A549 (cell line): ENCODE results near the gene KIF2A. TPM values are rescaled to one million over a fixed set of nuclear protein-coding genes. Genes with fewer than 3 reads are reported as not detected.

Experiments used
- ATAC-seq, 2 experiments: fragments of 200-7000 bp in 1 of 2; fragments of >200 bp in 1 of 2; cut with Nextera tagmentation in 1 of 2; cut with Tn5 transposase in 1 of 2; 3 replicates each; pipeline versions ENCODE4 v1.8.0 to v1.9.1; 2018 to 2020; ENCODE audit warnings: mild to moderate bottlenecking in 1 of 2, moderate library complexity in 1 of 2
- CTCF ChIA-PET: fragments of 300-600 bp; sonication (Branson Sonifier 250); formaldehyde crosslinking; extraction: SDS; loops from one replicate; lab custom pipeline; 2021; ENCODE audit warnings: antibody characterized with exemption, inconsistent platforms; lab: Yijun Ruan, JAX
- POLR2A ChIA-PET: fragments of 350-600 bp; formaldehyde crosslinking; extraction: SDS; loops from one replicate; lab custom pipeline; 2021; ENCODE audit warnings: antibody characterized with exemption, inconsistent platforms; lab: Yijun Ruan, JAX
- DNase-seq, 2 experiments: peaks; one replicate each; pipeline versions ENCODE4 v3.0.0 to v3.0.0-alpha.2; 2011 to 2016; ENCODE audit warnings: low read depth in 1 of 2, low spot score in 1 of 2
- FAIRE-seq: peaks from 2 replicates; lab custom pipeline; 2011; peaks lifted over from hg19 to GRCh38; lab: Jason Lieb, UNC
- H3K27ac ChIP-seq, 2 experiments: fragments of >200 bp; sonication (Bioruptor Twin); formaldehyde crosslinking; 3 replicates each; pipeline ENCODE4 v1.5.1; 2016 to 2017
- H3K4me1 ChIP-seq: fragments of >200 bp; sonication (Bioruptor Twin); formaldehyde crosslinking; 3 replicates; pipeline ENCODE4 v1.6.1; 2016
- H3K4me2 ChIP-seq: fragments of >200 bp; sonication (Bioruptor Twin); formaldehyde crosslinking; 3 replicates; pipeline ENCODE4 v1.6.1; 2016
- H3K4me3 ChIP-seq: fragments of >200 bp; sonication (Bioruptor Twin); formaldehyde crosslinking; 3 replicates; pipeline ENCODE4 v1.5.1; 2016
- H3K9me3 ChIP-seq: fragments of >200 bp; sonication (Bioruptor Twin); formaldehyde crosslinking; 3 replicates; pipeline ENCODE4 v1.6.1; 2016
- CBX2 ChIP-seq: fragments of 200-600 bp; sonication (generic); IDR thresholded peaks from 2 replicates; pipeline ENCODE4 v1.6.1; 2016; ENCODE audit warnings: low read depth, mild to moderate bottlenecking, borderline replicate concordance
- CBX8 ChIP-seq: fragments of 200-600 bp; sonication (generic); IDR thresholded peaks from 2 replicates; pipeline ENCODE4 v1.6.1; 2016
- CEBPB ChIP-seq, 2 experiments: fragments of >200 bp in 1 of 2; sonication (Bioruptor Twin) in 1 of 2; formaldehyde crosslinking in 1 of 2; IDR thresholded peaks; 2 replicates each; pipeline ENCODE4 v1.6.1; 2012 to 2016
- CHD2 ChIP-seq: fragments of 150-350 bp; IDR thresholded peaks from 2 replicates; pipeline ENCODE4 v1.6.1; 2014; ENCODE audit warnings: low read length; ENCODE audit not compliant: partially characterized antibody
- EHF ChIP-seq: fragments of 250-450 bp; sonication (Bioruptor Pico); IDR thresholded peaks from 2 replicates; pipeline ENCODE4 v1.5.0; 2020; ENCODE audit warnings: mild to moderate bottlenecking
- EHMT2 ChIP-seq: fragments of 200-600 bp; sonication (generic); IDR thresholded peaks from 2 replicates; pipeline ENCODE4 v1.6.1; 2016; ENCODE audit warnings: antibody characterized with exemption, low read depth, mild to moderate bottlenecking, moderate library complexity
- FOSB ChIP-seq: fragments of 250-450 bp; sonication (Bioruptor Pico); IDR thresholded peaks from 2 replicates; pipeline ENCODE4 v1.5.0; 2020; ENCODE audit warnings: mild to moderate bottlenecking, moderate library complexity
- FOSL2 ChIP-seq, 2 experiments: fragments of 450-650 bp in 1 of 2; fragments of >200 bp in 1 of 2; sonication (Bioruptor Twin) in 1 of 2; formaldehyde crosslinking; IDR thresholded peaks; 2 replicates each; pipeline versions ENCODE4 v1.5.0 to v1.6.1; 2016 to 2020; ENCODE audit warnings: mild to moderate bottlenecking in 1 of 2, moderate library complexity in 1 of 2
- FOXS1 ChIP-seq: fragments of 250-450 bp; sonication (Bioruptor Pico); IDR thresholded peaks from 2 replicates; pipeline ENCODE4 v1.5.0; 2020; ENCODE audit warnings: mild to moderate bottlenecking, moderate library complexity
- GATA3 ChIP-seq: IDR thresholded peaks from 2 replicates; pipeline ENCODE4 v1.6.1; 2012; ENCODE audit warnings: borderline replicate concordance
- HEYL ChIP-seq: fragments of 250-450 bp; sonication (Bioruptor Pico); IDR thresholded peaks from 2 replicates; pipeline ENCODE4 v1.8.0; 2021; ENCODE audit warnings: mild to moderate bottlenecking, moderate library complexity
- HOXB5 ChIP-seq: fragments of 250-450 bp; sonication (Bioruptor Pico); IDR thresholded peaks from 2 replicates; pipeline ENCODE4 v1.5.0; 2020; ENCODE audit warnings: mild to moderate bottlenecking, moderate library complexity
- MAFK ChIP-seq: fragments of 450-650 bp; IDR thresholded peaks from 2 replicates; pipeline ENCODE4 v1.6.1; 2014; ENCODE audit not compliant: partially characterized antibody
- MAZ ChIP-seq: fragments of 150-350 bp; IDR thresholded peaks from 2 replicates; pipeline ENCODE4 v1.6.1; 2014; ENCODE audit warnings: antibody characterized with exemption, low read depth, low read length, borderline replicate concordance
- NFE2L2 ChIP-seq: fragments of 150-350 bp; conservative IDR thresholded peaks from 2 replicates; pipeline ENCODE4 v1.6.1; 2014; ENCODE audit warnings: low read length
- NR3C1 ChIP-seq: fragments of >200 bp; sonication (Bioruptor Twin); formaldehyde crosslinking; IDR thresholded peaks from 3 replicates; pipeline ENCODE4 v1.6.1; 2017
- POLR2A ChIP-seq: IDR thresholded peaks from 2 replicates; pipeline ENCODE4 v1.6.1; 2012; ENCODE audit warnings: mild to moderate bottlenecking, low read length
- RARB ChIP-seq: fragments of 250-450 bp; sonication (Bioruptor Pico); IDR thresholded peaks from 2 replicates; pipeline ENCODE4 v1.8.0; 2021; ENCODE audit warnings: mild to moderate bottlenecking, moderate library complexity
- RFX5 ChIP-seq: fragments of 450-650 bp; IDR thresholded peaks from 2 replicates; pipeline ENCODE4 v1.7.1; 2014; ENCODE audit warnings: antibody characterized with exemption, mild to moderate bottlenecking, moderate library complexity
- TFCP2L1 ChIP-seq: fragments of 250-450 bp; sonication (Bioruptor Pico); IDR thresholded peaks from 2 replicates; pipeline ENCODE4 v1.5.0; 2021; ENCODE audit warnings: mild to moderate bottlenecking
- ZSCAN20 ChIP-seq: fragments of 250-450 bp; sonication (Bioruptor Pico); IDR thresholded peaks from 2 replicates; pipeline ENCODE4 v1.8.0; 2022; ENCODE audit warnings: mild to moderate bottlenecking, moderate library complexity
- WGBS: methylation state at CpG from one replicate; pipeline ENCODE4 v1.1.6; 2017; ENCODE audit errors: missing lambda C conversion rate; 5-methylcytosine and 5-hydroxymethylcytosine counted together
- polyA plus RNA-seq, 4 experiments: library from polyadenylated mRNA; depleted of rRNA in 3 of 4; stranded (reverse); fragments of >200 nt; fragmentation: RNase III in 1 of 4; extraction: RNeasy Plus Mini Kit Qiagen cat#74134 plus additional on column Dnase treatment in 1 of 4; gene quantifications; 2 replicates in 3 of 4; 3 replicates in 1 of 4; pipeline ENCODE4 v1.2.3, GENCODE V29; 2011 to 2017
- TF ChIP-seq, protein P1 (sequence below): fragments of >200 bp; sonication (Bioruptor Twin); formaldehyde crosslinking; IDR thresholded peaks from 3 replicates; pipeline ENCODE4 v1.6.1; 2016
- TF ChIP-seq, protein P2 (sequence below): fragments of 450-650 bp; IDR thresholded peaks from 2 replicates; pipeline ENCODE4 v1.6.1; 2014; ENCODE audit warnings: antibody characterized with exemption
- TF ChIP-seq, protein P3 (sequence below): fragments of 250-450 bp; sonication (Bioruptor Pico); IDR thresholded peaks from 2 replicates; pipeline ENCODE4 v1.5.0; 2020; ENCODE audit warnings: low read depth, mild to moderate bottlenecking, moderate library complexity
- TF ChIP-seq, protein P4 (sequence below): IDR thresholded peaks from 2 replicates; pipeline ENCODE4 v1.6.1; 2012
- TF ChIP-seq, protein P5 (sequence below): fragments of 150-350 bp; IDR thresholded peaks from 2 replicates; pipeline ENCODE4 v1.6.1; 2014; ENCODE audit warnings: low read depth, mild to moderate bottlenecking, low read length
- TF ChIP-seq, protein P6 (sequence below): fragments of 200-600 bp; sonication (generic); IDR thresholded peaks from 2 replicates; pipeline ENCODE4 v1.6.1; 2016; ENCODE audit warnings: antibody characterized with exemption, mild to moderate bottlenecking, moderate library complexity
- TF ChIP-seq, protein P7 (sequence below): IDR thresholded peaks from 2 replicates; pipeline ENCODE4 v1.6.1; 2012; ENCODE audit warnings: low read depth, borderline replicate concordance

KIF2A gene
- polyA plus RNA-seq, 2 of the 4 experiments (the other 2 are of a cell fraction) = 44.5 to 68.9 TPM

DNA sequence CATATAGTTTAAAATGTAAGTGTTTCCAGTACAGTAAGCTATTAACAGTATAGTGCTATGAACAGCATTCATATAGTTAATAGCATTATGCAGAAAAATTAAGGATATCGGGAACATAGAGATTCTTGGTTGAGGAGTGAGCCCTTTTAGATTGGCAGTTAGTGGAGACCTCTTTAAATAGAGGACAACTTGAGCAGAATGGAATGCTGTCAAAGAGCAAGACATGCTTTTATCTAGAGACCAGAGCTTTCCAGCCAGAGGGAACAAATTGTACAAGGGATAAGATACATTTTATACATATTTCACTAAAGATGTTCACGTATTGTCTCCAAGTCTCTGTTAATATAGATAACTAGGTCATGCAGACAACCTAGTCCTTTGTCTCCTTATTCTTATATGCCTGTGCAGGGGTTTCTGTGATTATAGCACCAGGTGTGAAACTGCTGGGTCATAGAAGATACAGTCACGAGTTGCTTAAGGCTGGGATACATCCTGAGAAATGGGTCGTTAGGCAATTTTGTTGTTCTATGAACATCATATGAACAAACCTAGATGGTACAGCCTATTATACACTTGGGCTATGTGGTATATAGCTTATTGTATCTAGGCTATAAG lies 112.6 kb downstream of the KIF2A start:
- ChIA-PET POLR2A (interaction anchor here (1.3 kb wide), 1 partner anchor 15 kb away, joined by 5 read pairs; the partner anchor contains the start of gene DIMT1), CTCF (interaction anchor here (1.0 kb wide), 1 partner anchor 42 kb away, joined by 4 read pairs; no protein-coding TSS in a partner anchor)
- ATAC-seq (no peak), FAIRE-seq (no peak), DNase-seq (no peak)
- H3K4me3 ChIP-seq = no peak overlapping the region
- no peak overlapping the region for H3K4me2 ChIP-seq
- no peaks in the 10 kb centered on the region for H3K9me3 ChIP-seq
- 93% methylated on average over 4 of the region's 4 CpGs for WGBS
- TF ChIP-seq FOXS1 (CRISPR knock-in tag) (no peak), FOSL2 (IDR thresholded peaks at IDR 0.05) (no peak), FOSL2 (CRISPR knock-in tag; IDR thresholded peaks at IDR 0.05) (no peak), CBX8 (no peak), MAZ (no peak), GATA3 (no peak), TFCP2L1 (CRISPR knock-in tag) (no peak), HOXB5 (CRISPR knock-in tag) (no peak), NFE2L2 (no peak), EHMT2 (no peak), ZSCAN20 (no peak), MAFK (no peak), FOSB (no peak), RARB (no peak)
- TF ChIP-seq, protein P1, sequence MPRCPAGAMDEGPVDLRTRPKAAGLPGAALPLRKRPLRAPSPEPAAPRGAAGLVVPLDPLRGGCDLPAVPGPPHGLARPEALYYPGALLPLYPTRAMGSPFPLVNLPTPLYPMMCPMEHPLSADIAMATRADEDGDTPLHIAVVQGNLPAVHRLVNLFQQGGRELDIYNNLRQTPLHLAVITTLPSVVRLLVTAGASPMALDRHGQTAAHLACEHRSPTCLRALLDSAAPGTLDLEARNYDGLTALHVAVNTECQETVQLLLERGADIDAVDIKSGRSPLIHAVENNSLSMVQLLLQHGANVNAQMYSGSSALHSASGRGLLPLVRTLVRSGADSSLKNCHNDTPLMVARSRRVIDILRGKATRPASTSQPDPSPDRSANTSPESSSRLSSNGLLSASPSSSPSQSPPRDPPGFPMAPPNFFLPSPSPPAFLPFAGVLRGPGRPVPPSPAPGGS = no peak
- TF ChIP-seq, protein P2, sequence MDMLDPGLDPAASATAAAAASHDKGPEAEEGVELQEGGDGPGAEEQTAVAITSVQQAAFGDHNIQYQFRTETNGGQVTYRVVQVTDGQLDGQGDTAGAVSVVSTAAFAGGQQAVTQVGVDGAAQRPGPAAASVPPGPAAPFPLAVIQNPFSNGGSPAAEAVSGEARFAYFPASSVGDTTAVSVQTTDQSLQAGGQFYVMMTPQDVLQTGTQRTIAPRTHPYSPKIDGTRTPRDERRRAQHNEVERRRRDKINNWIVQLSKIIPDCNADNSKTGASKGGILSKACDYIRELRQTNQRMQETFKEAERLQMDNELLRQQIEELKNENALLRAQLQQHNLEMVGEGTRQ = no peak
- no peak overlapping the region for H3K27ac ChIP-seq
- peaks cover 13% of the 10 kb centered on the region for H3K4me1 ChIP-seq

DNA sequence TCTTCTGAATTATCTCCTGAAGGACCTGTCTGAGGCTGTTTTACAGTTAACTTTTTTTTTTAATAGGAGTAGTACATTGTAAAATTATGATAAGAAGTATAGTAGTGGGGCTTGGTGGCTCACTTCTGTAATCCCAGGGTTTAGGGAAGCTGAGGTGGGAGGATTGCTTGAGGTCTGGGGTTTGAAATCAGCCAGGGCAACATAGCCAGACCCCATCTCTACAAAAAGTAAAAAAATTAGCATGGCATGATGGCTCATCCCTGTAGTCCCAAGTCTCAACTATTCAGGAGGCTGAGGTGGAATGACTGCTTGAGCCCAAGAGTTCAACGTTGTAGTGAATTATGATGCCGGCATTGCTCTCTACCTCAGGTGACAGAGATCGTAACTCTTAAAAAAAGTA lies 113.6 kb downstream of the KIF2A start:
- FAIRE-seq (no peak), ATAC-seq (no peak), DNase-seq (no peak)
- Histone ChIP-seq H3K9me3 (no peaks in the 10 kb centered on the region), H3K4me2 (no peak overlapping the region), H3K27ac (no peak overlapping the region), H3K4me1 (peaks cover 2% of the 10 kb centered on the region; the same call in 2 of the 3 replicates), H3K4me3 (no peak overlapping the region)
- ChIA-PET POLR2A (interaction anchor here (1.3 kb wide), 1 partner anchor 16 kb away, joined by 5 read pairs; the partner anchor contains the start of gene DIMT1), CTCF (interaction anchor here (1.0 to 1.1 kb wide), 2 partner anchors 12 to 41 kb away, joined by 3 to 4 read pairs; no protein-coding TSS in a partner anchor)
- WGBS = 94% methylated on average over 3 of the region's 3 CpGs
- TF ChIP-seq, protein P3, sequence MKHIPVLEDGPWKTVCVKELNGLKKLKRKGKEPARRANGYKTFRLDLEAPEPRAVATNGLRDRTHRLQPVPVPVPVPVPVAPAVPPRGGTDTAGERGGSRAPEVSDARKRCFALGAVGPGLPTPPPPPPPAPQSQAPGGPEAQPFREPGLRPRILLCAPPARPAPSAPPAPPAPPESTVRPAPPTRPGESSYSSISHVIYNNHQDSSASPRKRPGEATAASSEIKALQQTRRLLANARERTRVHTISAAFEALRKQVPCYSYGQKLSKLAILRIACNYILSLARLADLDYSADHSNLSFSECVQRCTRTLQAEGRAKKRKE (CRISPR knock-in tag) = no peak
- TF ChIP-seq RFX5 (no peak), TFCP2L1 (CRISPR knock-in tag) (no peak), NR3C1 (no peak), CEBPB (IDR thresholded peaks at IDR 0.05) (no peak), HEYL (no peak), POLR2A (no peak), CBX2 (no peak), CBX8 (no peak), FOSL2 (IDR thresholded peaks at IDR 0.05) (no peak), FOSL2 (CRISPR knock-in tag; IDR thresholded peaks at IDR 0.05) (no peak), CHD2 (no peak), GATA3 (no peak), EHF (CRISPR knock-in tag) (no peak)
- TF ChIP-seq, protein P4, sequence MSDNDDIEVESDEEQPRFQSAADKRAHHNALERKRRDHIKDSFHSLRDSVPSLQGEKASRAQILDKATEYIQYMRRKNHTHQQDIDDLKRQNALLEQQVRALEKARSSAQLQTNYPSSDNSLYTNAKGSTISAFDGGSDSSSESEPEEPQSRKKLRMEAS = no peak
- TF ChIP-seq, protein P5, sequence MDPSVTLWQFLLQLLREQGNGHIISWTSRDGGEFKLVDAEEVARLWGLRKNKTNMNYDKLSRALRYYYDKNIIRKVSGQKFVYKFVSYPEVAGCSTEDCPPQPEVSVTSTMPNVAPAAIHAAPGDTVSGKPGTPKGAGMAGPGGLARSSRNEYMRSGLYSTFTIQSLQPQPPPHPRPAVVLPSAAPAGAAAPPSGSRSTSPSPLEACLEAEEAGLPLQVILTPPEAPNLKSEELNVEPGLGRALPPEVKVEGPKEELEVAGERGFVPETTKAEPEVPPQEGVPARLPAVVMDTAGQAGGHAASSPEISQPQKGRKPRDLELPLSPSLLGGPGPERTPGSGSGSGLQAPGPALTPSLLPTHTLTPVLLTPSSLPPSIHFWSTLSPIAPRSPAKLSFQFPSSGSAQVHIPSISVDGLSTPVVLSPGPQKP = no peak
- TF ChIP-seq, protein P6, sequence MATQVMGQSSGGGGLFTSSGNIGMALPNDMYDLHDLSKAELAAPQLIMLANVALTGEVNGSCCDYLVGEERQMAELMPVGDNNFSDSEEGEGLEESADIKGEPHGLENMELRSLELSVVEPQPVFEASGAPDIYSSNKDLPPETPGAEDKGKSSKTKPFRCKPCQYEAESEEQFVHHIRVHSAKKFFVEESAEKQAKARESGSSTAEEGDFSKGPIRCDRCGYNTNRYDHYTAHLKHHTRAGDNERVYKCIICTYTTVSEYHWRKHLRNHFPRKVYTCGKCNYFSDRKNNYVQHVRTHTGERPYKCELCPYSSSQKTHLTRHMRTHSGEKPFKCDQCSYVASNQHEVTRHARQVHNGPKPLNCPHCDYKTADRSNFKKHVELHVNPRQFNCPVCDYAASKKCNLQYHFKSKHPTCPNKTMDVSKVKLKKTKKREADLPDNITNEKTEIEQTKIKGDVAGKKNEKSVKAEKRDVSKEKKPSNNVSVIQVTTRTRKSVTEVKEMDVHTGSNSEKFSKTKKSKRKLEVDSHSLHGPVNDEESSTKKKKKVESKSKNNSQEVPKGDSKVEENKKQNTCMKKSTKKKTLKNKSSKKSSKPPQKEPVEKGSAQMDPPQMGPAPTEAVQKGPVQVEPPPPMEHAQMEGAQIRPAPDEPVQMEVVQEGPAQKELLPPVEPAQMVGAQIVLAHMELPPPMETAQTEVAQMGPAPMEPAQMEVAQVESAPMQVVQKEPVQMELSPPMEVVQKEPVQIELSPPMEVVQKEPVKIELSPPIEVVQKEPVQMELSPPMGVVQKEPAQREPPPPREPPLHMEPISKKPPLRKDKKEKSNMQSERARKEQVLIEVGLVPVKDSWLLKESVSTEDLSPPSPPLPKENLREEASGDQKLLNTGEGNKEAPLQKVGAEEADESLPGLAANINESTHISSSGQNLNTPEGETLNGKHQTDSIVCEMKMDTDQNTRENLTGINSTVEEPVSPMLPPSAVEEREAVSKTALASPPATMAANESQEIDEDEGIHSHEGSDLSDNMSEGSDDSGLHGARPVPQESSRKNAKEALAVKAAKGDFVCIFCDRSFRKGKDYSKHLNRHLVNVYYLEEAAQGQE = no peak
- TF ChIP-seq, protein P7, sequence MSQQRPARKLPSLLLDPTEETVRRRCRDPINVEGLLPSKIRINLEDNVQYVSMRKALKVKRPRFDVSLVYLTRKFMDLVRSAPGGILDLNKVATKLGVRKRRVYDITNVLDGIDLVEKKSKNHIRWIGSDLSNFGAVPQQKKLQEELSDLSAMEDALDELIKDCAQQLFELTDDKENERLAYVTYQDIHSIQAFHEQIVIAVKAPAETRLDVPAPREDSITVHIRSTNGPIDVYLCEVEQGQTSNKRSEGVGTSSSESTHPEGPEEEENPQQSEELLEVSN = no peak
